Tibial nerve (tissue), 4 donors: ENCODE measurements around the gene CFAP161. TPM values are rescaled to one million over a fixed set of nuclear protein-coding genes. Genes with fewer than 3 reads are reported as not detected.

Experiments
- DNase-seq, 2 donors: peaks; one replicate each; pipeline ENCODE4 v3.0.0-alpha.2; 2019; ENCODE audit warnings: low spot score in 2 of 2
- H3K27ac ChIP-seq, 4 donors: fragments of 200-600 bp; sonication (generic) in 3 of 4; one replicate each; pipeline ENCODE4 v1.5.1; 2017 to 2019; ENCODE audit warnings: mild to moderate bottlenecking in 1 of 4
- H3K27me3 ChIP-seq, 2 donors: fragments of 200-600 bp; sonication (generic) in 1 of 2; one replicate each; pipeline versions ENCODE4 v1.5.1 to v1.6.0; 2017 to 2019
- H3K36me3 ChIP-seq, 3 donors: fragments of 200-600 bp; sonication (generic); one replicate each; pipeline ENCODE4 v1.5.1; 2018 to 2019
- H3K4me1 ChIP-seq, 4 donors: fragments of 200-600 bp; sonication (generic) in 3 of 4; one replicate each; pipeline ENCODE4 v1.5.1; 2017 to 2019
- H3K4me3 ChIP-seq, 4 donors: fragments of 200-600 bp; sonication (generic) in 3 of 4; one replicate each; pipeline ENCODE4 v1.5.1; 2017 to 2019; ENCODE audit warnings: mild to moderate bottlenecking in 1 of 4, moderate library complexity in 1 of 4
- H3K9me3 ChIP-seq, 4 donors: fragments of 200-600 bp; sonication (generic) in 3 of 4; one replicate each; pipeline ENCODE4 v1.5.1; 2017 to 2019
- CTCF ChIP-seq, 5 experiments: fragments of 200-600 bp in 3 of 5; fragments of 450-650 bp in 2 of 5; sonication (generic) in 3 of 5; IDR thresholded peaks; one replicate each; pipeline ENCODE4 v1.5.1; 2016 to 2019; ENCODE audit warnings: antibody characterized with exemption in 5 of 5, mild to moderate bottlenecking in 3 of 5, moderate library complexity in 2 of 5
- EP300 ChIP-seq, 2 donors: sonication (generic); formaldehyde crosslinking; IDR thresholded peaks; one replicate each; pipeline ENCODE4 v1.6.1; 2017; ENCODE audit warnings: antibody characterized with exemption in 2 of 2, mild to moderate bottlenecking in 1 of 2
- POLR2A ChIP-seq, 2 donors: fragments of 450-650 bp; IDR thresholded peaks; one replicate each; pipeline ENCODE4 v1.6.1; 2017; ENCODE audit warnings: antibody characterized with exemption in 2 of 2, mild to moderate bottlenecking in 2 of 2, moderate library complexity in 2 of 2
- WGBS, 2 donors: methylation state at CpG; one replicate each; pipeline ENCODE4 v1.1.5; 2018; 5-methylcytosine and 5-hydroxymethylcytosine counted together
- total RNA-seq, 4 donors: library from RNA; depleted of rRNA; stranded (reverse); fragments of >200 nt; gene quantifications; one replicate each; pipeline ENCODE4 v1.1.0, GENCODE V29; 2016

Gene CFAP161
- total RNA-seq, 4 donors from 2014 or later = 0.39 to 0.90 (median 0.63) TPM; not detected in 1

DNA sequence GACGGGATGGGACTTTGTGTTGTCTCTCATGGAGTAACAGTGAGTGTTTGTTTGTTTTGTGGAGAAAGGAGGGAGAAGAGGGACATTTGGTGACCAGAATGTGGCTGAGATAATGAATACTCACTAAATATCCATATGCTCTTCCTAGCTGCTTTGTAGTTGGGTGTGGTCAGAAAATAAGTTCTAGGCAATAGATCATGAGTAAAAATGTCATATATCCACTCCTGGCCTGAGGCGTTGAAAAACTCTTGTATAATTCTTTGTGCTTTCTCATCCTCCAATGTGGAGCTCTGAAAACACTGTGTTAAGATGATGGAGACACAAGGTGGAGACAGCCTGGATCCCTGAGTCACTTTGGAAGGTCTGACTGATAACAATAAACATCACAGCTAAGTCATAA lies 34.6 kb downstream of the CFAP161 start:
- H3K27me3 ChIP-seq = no peaks in the 10 kb centered on the region
- no peak overlapping the region for H3K4me3 ChIP-seq
- DNase-seq = no peak
- WGBS, 2 donors = 88 to 100% methylated on average over 2 of the region's 2 CpGs
- no peaks in the 10 kb centered on the region for H3K36me3 ChIP-seq
- no peaks in the 10 kb centered on the region for H3K9me3 ChIP-seq
- H3K27ac ChIP-seq = no peak overlapping the region
- TF ChIP-seq POLR2A (IDR thresholded peaks at IDR 0.05) (no peak), CTCF (IDR thresholded peaks at IDR 0.05) (no peak), EP300 (IDR thresholded peaks at IDR 0.05) (no peak)
- H3K4me1 ChIP-seq = peaks cover 0 to 48% (median 3%) of the 10 kb centered on the region in 4 donors

GRCh38 chr15:81170511-81170910 lies 36.4 kb downstream of the CFAP161 start:
- Histone ChIP-seq H3K4me3 (no peak overlapping the region), H3K9me3 (no peaks in the 10 kb centered on the region), H3K27me3 (no peaks in the 10 kb centered on the region), H3K36me3 (no peaks in the 10 kb centered on the region), H3K4me1 (peaks cover 0 to 55% (median 6%) of the 10 kb centered on the region in 4 donors), H3K27ac (peak overlapping the region in 2 of 4 donors; percentile 32 to 39)
- DNase-seq = no peak
- TF ChIP-seq POLR2A (IDR thresholded peaks at IDR 0.05) (no peak), CTCF (IDR thresholded peaks at IDR 0.05) (no peak), EP300 (IDR thresholded peaks at IDR 0.05) (no peak)
- WGBS, 2 donors = 40 to 54% methylated on average over 3 of the region's 3 CpGs

GRCh38 chr15:81171286-81171685 lies 37.2 kb downstream of the CFAP161 start:
- Histone ChIP-seq H3K27me3 (no peaks in the 10 kb centered on the region), H3K4me1 (peaks cover 0 to 62% (median 6%) of the 10 kb centered on the region in 4 donors), H3K36me3 (no peaks in the 10 kb centered on the region), H3K9me3 (no peaks in the 10 kb centered on the region), H3K4me3 (no peak overlapping the region), H3K27ac (peak overlapping the region in 2 of 4 donors; percentile 39 to 54)
- no peak for DNase-seq
- no peak for TF ChIP-seq POLR2A (IDR thresholded peaks at IDR 0.05)
- TF ChIP-seq CTCF (IDR thresholded peaks at IDR 0.05) = no peak
- TF ChIP-seq EP300 (IDR thresholded peaks at IDR 0.05) = no peak

DNA sequence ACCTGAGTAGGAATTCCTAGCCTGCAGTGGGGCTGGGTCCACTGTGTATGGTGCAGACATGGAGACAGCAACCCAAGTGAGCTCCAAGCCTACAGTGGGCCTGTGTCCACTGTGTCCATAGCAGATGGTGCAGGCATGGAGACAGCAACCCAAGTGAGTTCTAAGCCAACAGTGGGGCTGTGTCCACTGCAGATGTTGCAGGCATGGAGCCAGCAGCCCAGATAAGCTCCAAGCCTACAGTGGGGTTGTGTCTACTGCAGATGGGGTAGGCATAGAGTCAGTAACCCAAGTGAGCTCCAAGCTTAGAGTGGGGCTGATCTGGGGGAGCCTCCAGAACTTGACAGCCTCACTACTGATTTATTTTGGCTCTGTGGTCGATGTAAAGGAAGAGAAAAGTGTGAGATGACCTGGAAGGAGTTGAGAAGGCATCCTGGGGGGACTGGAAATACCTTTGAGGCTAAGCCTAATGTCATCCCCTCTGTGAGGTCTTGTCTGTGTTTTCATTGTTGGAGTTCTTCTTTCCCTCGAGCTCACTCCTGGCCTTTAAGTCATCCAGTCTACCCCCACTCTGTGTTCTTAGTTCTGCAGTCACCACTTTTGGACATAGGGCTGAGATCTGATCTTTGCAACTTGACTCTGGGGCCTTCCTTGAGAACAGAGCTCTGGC lies 40.2 kb downstream of the CFAP161 start:
- WGBS, 2 donors = 40 to 41% methylated on average over 2 of the region's 2 CpGs
- Histone ChIP-seq H3K27me3 (no peaks in the 10 kb centered on the region), H3K4me3 (no peak overlapping the region), H3K4me1 (peaks cover 0 to 57% (median 4%) of the 10 kb centered on the region in 4 donors), H3K27ac (peak overlapping the region; percentile 5 to 85 (median 48)), H3K9me3 (no peaks in the 10 kb centered on the region), H3K36me3 (no peaks in the 10 kb centered on the region)
- no peak for DNase-seq
- TF ChIP-seq POLR2A (IDR thresholded peaks at IDR 0.05) (no peak), EP300 (IDR thresholded peaks at IDR 0.05) (no peak), CTCF (IDR thresholded peaks at IDR 0.05) (no peak)

- 63 to 86% methylated on average over 1 of the region's 1 CpG for WGBS, 2 donors
- Histone ChIP-seq H3K36me3 (no peaks in the 10 kb centered on the region), H3K27ac (peak overlapping the region in 3 of 4 donors; percentile 5 to 85 (median 81)), H3K27me3 (no peaks in the 10 kb centered on the region), H3K9me3 (no peaks in the 10 kb centered on the region), H3K4me1 (peaks cover 0 to 56% (median 4%) of the 10 kb centered on the region in 4 donors), H3K4me3 (no peak overlapping the region)
- TF ChIP-seq EP300 (IDR thresholded peaks at IDR 0.05) (no peak), POLR2A (IDR thresholded peaks at IDR 0.05) (no peak), CTCF (IDR thresholded peaks at IDR 0.05) (no peak)
- DNase-seq = no peak
Measured at GRCh38 chr15:81174792-81175327, 40.8 kb downstream of the CFAP161 start.
